Tibial nerve (tissue), 3 donors: ENCODE measurements around the gene TRIM75.

ENCODE experiments used
- CTCF ChIP-seq, 5 experiments: fragments of 200-600 bp in 3 of 5; fragments of 450-650 bp in 2 of 5; sonication (generic) in 3 of 5; IDR thresholded peaks; one replicate each; pipeline ENCODE4 v1.5.1; 2016 to 2019; ENCODE audit warnings: antibody characterized with exemption in 5 of 5, mild to moderate bottlenecking in 3 of 5, moderate library complexity in 2 of 5
- POLR2A ChIP-seq, 2 donors: fragments of 450-650 bp; IDR thresholded peaks; one replicate each; pipeline ENCODE4 v1.6.1; 2017; ENCODE audit warnings: antibody characterized with exemption in 2 of 2, mild to moderate bottlenecking in 2 of 2, moderate library complexity in 2 of 2

GRCh38 chr4:165059386-165059785 lies 5.7 kb downstream of the TRIM75 start:
- TF ChIP-seq POLR2A (IDR thresholded peaks at IDR 0.05) (no peak), CTCF (IDR thresholded peaks at IDR 0.05) (no peak)
